ENCODE measurements around the gene SERPINA12.

- TF ChIP-seq CTCF (IDR thresholded peaks at IDR 0.05; ENCODE audit: low read depth, low read length, poor library complexity, severe bottlenecking) (peak; percentile 13), EZH2phosphoT487 (IDR thresholded peaks at IDR 0.05; ENCODE audit: borderline replicate concordance, low read length) (no peak)
These were observed 48.4 kb downstream of the SERPINA12 start for GRCh38 chr14:94460631-94461416.
